ENCODE measurements around the gene KRT3. TPM values are rescaled to one million over a fixed set of nuclear protein-coding genes. Genes with fewer than 3 reads are reported as not detected.

Gene KRT3
- total RNA-seq, 1 experiment from 2014 or later, result not detected

DNA sequence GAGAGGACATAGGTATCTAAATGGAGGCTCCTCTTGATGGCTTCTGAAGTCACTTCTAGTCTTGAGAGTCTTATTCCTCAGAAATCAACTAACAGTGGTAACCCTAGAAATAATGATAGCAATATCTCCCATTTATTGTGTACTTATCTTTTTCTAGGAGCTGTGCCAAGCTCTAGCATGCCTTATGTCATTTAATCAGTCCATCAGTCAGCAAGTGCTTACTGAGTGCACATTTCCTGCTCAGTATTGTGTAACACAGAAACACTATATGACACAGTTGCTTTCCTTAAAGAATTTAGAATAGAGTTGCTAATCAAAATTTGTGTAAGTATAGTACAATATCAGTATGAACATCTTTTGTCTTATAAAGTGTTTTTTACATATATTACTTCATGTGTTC lies 55.3 kb downstream of the KRT3 start:
- POLR2A ChIA-PET, result no interaction called here
- Histone ChIP-seq H3K4me3 (replicated peaks in 1 of 2; ENCODE audit: low read depth in 1 of 2, low read length in 2 of 2) (no peak overlapping the region), H3K4me2 (ENCODE audit: low read length) (no peak overlapping the region), H3K9ac (ENCODE audit: low read length) (no peak overlapping the region), H3K9me2 (ENCODE audit: insufficient read depth) (no peaks in the 10 kb centered on the region), H4K20me1 (ENCODE audit: insufficient read depth) (no peaks in the 10 kb centered on the region), H3K79me2 (ENCODE audit: insufficient read depth, low read length) (no peaks in the 10 kb centered on the region), H3K9me3 (ENCODE audit: control insufficient read depth in 1 of 2, insufficient read depth in 1 of 2, low read depth in 1 of 2, low read length in 2 of 2) (no peaks in the 10 kb centered on the region), H2AFZ (ENCODE audit: low read depth, low read length, poor library complexity, severe bottlenecking) (no peak overlapping the region), H3K27ac (ENCODE audit: low read depth, low read length) (no peak overlapping the region), H3K4me1 (ENCODE audit: control insufficient read depth in 1 of 2, insufficient read depth in 2 of 2, low read length in 2 of 2) (no peaks in the 10 kb centered on the region), H3K27me3 (ENCODE audit: insufficient read depth, low read length) (peaks cover 38% of the 10 kb centered on the region), H3K36me3 (ENCODE audit: control insufficient read depth in 1 of 2, insufficient read depth in 2 of 2, low read length in 2 of 2) (no peaks in the 10 kb centered on the region)
- no peak for ATAC-seq
- BruUV-seq (replicated peaks), result no TSS peak
- DNase-seq (ENCODE audit: low read depth, low spot score), result no peak
- TF ChIP-seq YY1 (IDR thresholded peaks at IDR 0.05; ENCODE audit: extremely low read depth, insufficient replicate concordance, low read depth, low read length) (no peak), SP1 (IDR thresholded peaks at IDR 0.05; ENCODE audit: low read depth) (no peak), SIN3A (IDR thresholded peaks at IDR 0.05; ENCODE audit: low read depth) (no peak), ZNF274 (IDR thresholded peaks at IDR 0.05; ENCODE audit: low read depth, low read length) (no peak), ZFX (IDR thresholded peaks at IDR 0.05) (no peak), EGR1 (IDR thresholded peaks at IDR 0.05; ENCODE audit: low read depth) (no peak), RAD21 (IDR thresholded peaks at IDR 0.05; ENCODE audit: low read depth) (no peak), EZH2 (IDR thresholded peaks at IDR 0.05) (no peak), CEBPB (IDR thresholded peaks at IDR 0.05; ENCODE audit: low read depth) (no peak), POLR2A (IDR thresholded peaks at IDR 0.05; ENCODE audit: borderline replicate concordance, extremely low read depth, insufficient read depth, insufficient read length) (no peak)
- TF ChIP-seq, protein P1, sequence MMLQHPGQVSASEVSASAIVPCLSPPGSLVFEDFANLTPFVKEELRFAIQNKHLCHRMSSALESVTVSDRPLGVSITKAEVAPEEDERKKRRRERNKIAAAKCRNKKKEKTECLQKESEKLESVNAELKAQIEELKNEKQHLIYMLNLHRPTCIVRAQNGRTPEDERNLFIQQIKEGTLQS (IDR thresholded peaks at IDR 0.05), result no peak
- TF ChIP-seq, protein P2, sequence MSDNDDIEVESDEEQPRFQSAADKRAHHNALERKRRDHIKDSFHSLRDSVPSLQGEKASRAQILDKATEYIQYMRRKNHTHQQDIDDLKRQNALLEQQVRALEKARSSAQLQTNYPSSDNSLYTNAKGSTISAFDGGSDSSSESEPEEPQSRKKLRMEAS (IDR thresholded peaks at IDR 0.05), result no peak
- TF ChIP-seq, protein P3, sequence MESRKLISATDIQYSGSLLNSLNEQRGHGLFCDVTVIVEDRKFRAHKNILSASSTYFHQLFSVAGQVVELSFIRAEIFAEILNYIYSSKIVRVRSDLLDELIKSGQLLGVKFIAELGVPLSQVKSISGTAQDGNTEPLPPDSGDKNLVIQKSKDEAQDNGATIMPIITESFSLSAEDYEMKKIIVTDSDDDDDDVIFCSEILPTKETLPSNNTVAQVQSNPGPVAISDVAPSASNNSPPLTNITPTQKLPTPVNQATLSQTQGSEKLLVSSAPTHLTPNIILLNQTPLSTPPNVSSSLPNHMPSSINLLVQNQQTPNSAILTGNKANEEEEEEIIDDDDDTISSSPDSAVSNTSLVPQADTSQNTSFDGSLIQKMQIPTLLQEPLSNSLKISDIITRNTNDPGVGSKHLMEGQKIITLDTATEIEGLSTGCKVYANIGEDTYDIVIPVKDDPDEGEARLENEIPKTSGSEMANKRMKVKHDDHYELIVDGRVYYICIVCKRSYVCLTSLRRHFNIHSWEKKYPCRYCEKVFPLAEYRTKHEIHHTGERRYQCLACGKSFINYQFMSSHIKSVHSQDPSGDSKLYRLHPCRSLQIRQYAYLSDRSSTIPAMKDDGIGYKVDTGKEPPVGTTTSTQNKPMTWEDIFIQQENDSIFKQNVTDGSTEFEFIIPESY (IDR thresholded peaks at IDR 0.05; ENCODE audit: extremely low read depth, insufficient replicate concordance, low read length), result no peak
- RAD21 ChIA-PET (ENCODE audit: low non-redundant PET in 1 of 2, low total read pairs in 2 of 2, uncharacterized antibody in 2 of 2, unreplicated experiment in 2 of 2), result no interaction called here
- CTCF ChIA-PET, result no interaction called here
- intact Hi-C loops (cut with micrococcal nuclease), result no loop called here

Measured in HCT116 (cell line).